ENCODE results near the gene C19orf38.

DNA sequence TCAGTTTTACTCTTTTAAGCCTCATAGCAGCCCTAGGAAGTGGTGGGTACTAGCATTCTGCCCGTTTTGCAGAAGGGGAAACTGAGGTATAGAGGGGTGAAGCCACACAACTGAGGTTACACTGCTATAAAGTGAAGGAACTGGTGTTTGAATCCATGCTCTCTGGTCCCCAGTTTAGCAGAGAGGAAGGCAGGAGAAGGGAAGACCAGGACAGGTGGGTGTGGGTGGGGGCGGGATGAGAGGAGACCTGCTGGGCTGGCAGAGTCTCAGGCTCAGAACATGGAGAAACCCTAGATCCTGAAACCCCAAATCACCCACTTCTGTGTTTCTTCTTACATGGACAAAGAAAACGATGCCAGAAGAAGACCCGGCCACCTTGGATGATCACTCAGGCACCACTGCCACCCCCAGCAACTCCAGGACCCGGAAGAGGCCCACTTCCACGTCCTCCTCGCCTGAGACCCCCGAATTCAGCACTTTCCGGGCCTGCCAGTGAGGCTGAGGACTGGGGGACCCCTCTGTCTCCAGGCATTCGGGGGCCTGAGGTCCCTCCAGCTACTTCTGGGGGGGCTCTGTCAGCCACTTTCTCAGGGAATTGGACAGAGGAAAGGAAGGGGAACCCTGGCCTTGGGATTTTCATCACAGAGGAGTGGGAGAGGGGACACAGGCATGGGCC, 20.8 kb downstream of the C19orf38 start:
- TF ChIP-seq POLR2A (IDR thresholded peaks at IDR 0.05): no peak
- TF ChIP-seq, protein P1, sequence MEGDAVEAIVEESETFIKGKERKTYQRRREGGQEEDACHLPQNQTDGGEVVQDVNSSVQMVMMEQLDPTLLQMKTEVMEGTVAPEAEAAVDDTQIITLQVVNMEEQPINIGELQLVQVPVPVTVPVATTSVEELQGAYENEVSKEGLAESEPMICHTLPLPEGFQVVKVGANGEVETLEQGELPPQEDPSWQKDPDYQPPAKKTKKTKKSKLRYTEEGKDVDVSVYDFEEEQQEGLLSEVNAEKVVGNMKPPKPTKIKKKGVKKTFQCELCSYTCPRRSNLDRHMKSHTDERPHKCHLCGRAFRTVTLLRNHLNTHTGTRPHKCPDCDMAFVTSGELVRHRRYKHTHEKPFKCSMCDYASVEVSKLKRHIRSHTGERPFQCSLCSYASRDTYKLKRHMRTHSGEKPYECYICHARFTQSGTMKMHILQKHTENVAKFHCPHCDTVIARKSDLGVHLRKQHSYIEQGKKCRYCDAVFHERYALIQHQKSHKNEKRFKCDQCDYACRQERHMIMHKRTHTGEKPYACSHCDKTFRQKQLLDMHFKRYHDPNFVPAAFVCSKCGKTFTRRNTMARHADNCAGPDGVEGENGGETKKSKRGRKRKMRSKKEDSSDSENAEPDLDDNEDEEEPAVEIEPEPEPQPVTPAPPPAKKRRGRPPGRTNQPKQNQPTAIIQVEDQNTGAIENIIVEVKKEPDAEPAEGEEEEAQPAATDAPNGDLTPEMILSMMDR (IDR thresholded peaks at IDR 0.05): no peak

Measured in Peyer's patch (tissue), 4 donors.